Lower leg skin (tissue), 4 donors: ENCODE data around the gene IRF2BP1. TPM values are rescaled to one million over a fixed set of nuclear protein-coding genes. Genes with fewer than 3 reads are reported as not detected.
"Not testable (repeated sequence)": the region's sequence is repeated elsewhere in the genome, so short reads cannot be mapped to it uniquely, and the experiment has no call there.

ENCODE experiments used
- DNase-seq, 2 donors: peaks; one replicate each; pipeline ENCODE4 v3.0.0-alpha.2; 2019; ENCODE audit warnings: low spot score in 2 of 2
- H3K4me3 ChIP-seq: fragments of 200-600 bp; sonication (generic); 2 replicates; pipeline ENCODE4 v1.5.1; 2017; ENCODE audit warnings: mild to moderate bottlenecking, low read depth; ENCODE audit not compliant: poor library complexity, severe bottlenecking
- POLR2A ChIP-seq, 2 donors: fragments of 450-650 bp; IDR thresholded peaks; one replicate each; pipeline ENCODE4 v1.6.1; 2016 to 2017; ENCODE audit warnings: antibody characterized with exemption in 2 of 2, mild to moderate bottlenecking in 1 of 2, moderate library complexity in 1 of 2
- WGBS, 2 donors: methylation state at CpG; one replicate each; pipeline ENCODE4 v1.1.5; 2018; 5-methylcytosine and 5-hydroxymethylcytosine counted together
- intact Hi-C: fragments of 100-400 bp; cut with DNase I; formaldehyde crosslinking; loops from one replicate; pipeline ENCODE4 v1.15.0; 2023; ENCODE audit warnings: low total_unique reads
- total RNA-seq, 4 donors: library from RNA; depleted of rRNA; stranded (reverse); fragments of >200 nt; gene quantifications; one replicate each; pipeline ENCODE4 v1.1.0, GENCODE V29; 2016
- TF ChIP-seq, protein P1 (sequence below), 3 donors: fragments of 450-650 bp; IDR thresholded peaks; one replicate each; pipeline ENCODE4 v1.5.1; 2016; ENCODE audit warnings: antibody characterized with exemption in 3 of 3, mild to moderate bottlenecking in 3 of 3, moderate library complexity in 2 of 3

Gene IRF2BP1
- total RNA-seq, 4 donors from 2014 or later: 38.9 to 44.0 (median 42.8) TPM

DNA sequence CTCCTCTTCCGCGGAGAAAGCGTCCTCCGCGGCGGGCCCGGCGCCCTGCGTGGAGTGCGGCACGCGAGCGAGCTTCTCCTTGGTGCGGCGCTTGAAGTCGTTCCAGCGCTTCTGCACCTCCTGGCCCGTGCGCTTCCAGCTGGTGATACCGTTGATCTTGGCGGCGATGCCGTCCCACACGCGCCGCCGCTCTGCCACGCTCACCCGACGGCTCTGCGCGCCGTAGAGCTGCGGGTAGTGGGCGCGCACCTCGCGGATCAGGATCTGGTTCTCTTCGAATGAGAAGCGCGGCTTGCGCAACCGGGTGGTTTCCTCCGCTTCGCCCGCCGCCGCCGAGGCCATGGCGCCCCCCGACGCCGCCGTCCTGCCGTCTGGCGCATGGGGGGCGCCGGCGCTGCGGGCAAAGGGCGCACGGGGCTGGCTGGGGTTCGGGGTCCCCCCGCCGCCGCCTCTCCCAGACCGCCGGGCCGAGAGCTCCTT lies 15.5 kb upstream of the IRF2BP1 start:
- intact Hi-C loops: no loop called here
- DNase-seq: peak in 1 of 2 donors; percentile 90
- TF ChIP-seq, protein P1, sequence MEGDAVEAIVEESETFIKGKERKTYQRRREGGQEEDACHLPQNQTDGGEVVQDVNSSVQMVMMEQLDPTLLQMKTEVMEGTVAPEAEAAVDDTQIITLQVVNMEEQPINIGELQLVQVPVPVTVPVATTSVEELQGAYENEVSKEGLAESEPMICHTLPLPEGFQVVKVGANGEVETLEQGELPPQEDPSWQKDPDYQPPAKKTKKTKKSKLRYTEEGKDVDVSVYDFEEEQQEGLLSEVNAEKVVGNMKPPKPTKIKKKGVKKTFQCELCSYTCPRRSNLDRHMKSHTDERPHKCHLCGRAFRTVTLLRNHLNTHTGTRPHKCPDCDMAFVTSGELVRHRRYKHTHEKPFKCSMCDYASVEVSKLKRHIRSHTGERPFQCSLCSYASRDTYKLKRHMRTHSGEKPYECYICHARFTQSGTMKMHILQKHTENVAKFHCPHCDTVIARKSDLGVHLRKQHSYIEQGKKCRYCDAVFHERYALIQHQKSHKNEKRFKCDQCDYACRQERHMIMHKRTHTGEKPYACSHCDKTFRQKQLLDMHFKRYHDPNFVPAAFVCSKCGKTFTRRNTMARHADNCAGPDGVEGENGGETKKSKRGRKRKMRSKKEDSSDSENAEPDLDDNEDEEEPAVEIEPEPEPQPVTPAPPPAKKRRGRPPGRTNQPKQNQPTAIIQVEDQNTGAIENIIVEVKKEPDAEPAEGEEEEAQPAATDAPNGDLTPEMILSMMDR (IDR thresholded peaks at IDR 0.05): no peak
- TF ChIP-seq POLR2A (IDR thresholded peaks at IDR 0.05): no peak

DNA sequence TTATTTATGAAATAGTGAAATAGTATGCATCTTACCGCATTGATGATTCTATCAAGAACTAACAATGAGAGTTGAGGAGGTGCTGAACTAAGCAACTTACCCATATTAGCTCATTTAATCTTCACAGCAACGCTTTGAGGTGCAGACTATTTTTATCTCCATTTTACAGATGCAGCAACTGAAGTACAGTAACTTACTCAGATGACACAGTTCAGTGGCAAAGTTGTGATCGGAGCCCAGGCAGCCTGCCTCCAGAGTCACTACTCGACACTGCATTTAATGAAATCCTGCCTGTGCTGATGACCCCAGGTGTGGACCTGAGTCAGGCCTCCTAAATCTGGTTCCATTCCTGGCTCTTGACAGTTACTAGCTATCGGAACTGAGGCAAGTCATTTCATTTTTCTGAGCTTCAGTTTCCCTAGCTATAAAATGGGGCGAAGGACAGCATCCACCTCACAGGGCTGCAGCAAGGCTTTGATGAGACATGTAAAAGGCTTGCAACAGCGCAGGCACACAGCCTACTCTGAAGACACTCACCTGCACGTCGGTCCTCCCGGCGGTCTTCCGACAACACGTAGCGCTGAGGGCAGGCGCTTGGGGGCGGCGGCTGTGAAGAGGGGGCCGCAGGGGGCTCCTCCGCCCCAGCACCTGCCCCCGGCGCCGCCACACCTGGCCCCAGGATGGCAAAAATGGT lies 14.9 kb upstream of the IRF2BP1 start:
- intact Hi-C loops: no loop called here
- H3K4me3 ChIP-seq: no peak overlapping the region
- no peak for DNase-seq
- TF ChIP-seq, protein P1 (IDR thresholded peaks at IDR 0.05): no peak
- no peak for TF ChIP-seq POLR2A (IDR thresholded peaks at IDR 0.05)
- 45 to 73% methylated on average over 7 to 22 of the region's 22 CpGs for WGBS, 2 donors

More for the DNA sequence above, 15.5 kb upstream of the IRF2BP1 start:
- peak overlapping the region; percentile 45 for H3K4me3 ChIP-seq
- 1 to 5% methylated on average over 27 to 40 of the region's 69 CpGs for WGBS, 2 donors

DNA sequence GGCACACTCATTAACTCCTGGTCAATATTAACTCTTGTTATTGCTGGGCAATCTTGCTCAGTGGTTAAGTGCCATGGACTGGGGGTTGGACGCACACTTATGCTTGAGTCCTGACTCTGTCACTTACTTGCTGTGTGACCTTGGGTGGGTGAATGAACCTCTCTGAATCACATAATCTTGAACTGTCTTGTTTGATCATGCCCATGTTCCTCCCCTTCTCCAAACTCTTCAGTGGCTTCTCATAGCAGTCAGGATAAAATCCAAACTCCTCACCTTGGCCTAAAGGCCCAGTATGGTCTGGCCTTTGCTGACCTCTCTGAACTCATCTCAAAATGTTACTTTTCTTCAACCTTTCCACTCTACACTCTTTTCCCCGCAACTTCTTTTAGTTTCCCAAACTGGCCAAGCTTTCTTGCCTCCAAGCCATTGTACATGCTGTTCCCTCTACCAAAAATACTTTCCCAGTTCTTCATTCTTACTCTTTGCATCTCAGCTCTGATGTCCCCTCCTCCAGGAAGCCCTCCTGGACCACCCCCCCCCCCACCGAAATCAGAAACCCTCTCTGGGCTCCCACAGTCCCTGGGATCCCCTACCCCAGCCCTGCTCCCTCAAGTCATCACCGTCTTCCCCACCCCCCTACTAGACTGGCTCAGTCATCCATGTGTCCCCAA lies 14.1 kb upstream of the IRF2BP1 start:
- no peak overlapping the region for H3K4me3 ChIP-seq
- TF ChIP-seq, protein P1 (IDR thresholded peaks at IDR 0.05): no peak
- TF ChIP-seq POLR2A (IDR thresholded peaks at IDR 0.05): no peak
- WGBS, 2 donors: 92 to 94% methylated on average over 4 of the region's 4 CpGs
- intact Hi-C loops: no loop called here
- no peak for DNase-seq

DNA sequence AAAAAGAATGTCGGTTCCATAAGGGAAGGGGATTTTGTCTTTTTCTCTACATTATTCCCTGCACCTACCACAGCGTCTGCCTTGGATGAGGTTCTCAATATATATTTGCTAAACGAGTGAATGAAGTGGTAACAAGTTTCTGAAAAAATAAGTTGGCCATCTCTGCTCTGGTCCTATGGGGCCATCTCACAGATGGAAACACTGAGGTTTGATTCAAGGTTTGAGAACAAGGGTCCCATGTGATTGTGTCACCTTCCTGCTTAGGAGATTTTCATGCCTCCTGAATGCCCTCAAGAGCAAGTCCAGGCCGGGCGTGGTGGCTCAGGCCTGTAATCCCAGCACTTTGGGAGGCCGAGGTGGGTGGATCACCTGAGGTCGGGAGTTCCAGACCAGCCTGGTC lies 13.3 kb upstream of the IRF2BP1 start:
- no peak for TF ChIP-seq POLR2A (IDR thresholded peaks at IDR 0.05)
- TF ChIP-seq, protein P1 (IDR thresholded peaks at IDR 0.05): no peak
- 94% methylated on average over 7 of the region's 7 CpGs for WGBS, 2 donors
- H3K4me3 ChIP-seq: no peak overlapping the region
- intact Hi-C loops: no loop called here
- no peak for DNase-seq

DNA sequence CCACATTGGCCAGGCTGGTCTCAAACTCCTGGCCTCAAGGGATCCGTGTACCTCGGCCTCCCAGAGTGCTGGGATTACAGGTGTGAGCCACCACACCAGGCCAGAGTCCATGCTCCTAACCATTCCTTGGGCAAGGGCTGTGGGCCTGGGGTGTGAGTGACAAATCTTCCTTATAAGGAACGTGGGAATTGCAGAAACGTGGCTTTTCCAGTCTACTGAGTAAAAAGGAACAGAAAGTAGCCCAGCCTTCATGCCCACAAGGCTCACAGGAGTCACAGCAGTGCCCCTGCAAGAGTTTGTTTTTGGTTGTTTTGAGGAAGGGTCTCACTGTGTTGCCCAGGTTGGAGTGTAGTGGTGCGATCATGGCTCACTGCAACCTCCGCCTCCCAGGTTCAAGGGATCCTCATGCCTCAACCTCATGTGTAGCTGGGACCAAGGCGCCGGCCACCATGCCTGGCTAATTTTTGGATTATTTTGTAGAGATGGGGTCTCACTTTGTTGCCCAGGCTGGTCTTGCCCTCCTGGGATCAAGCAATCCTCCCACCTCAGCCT lies 11.4 kb upstream of the IRF2BP1 start:
- intact Hi-C loops: no loop called here
- DNase-seq: no peak
- H3K4me3 ChIP-seq: no peak overlapping the region
- no peak for TF ChIP-seq POLR2A (IDR thresholded peaks at IDR 0.05)
- TF ChIP-seq, protein P1 (IDR thresholded peaks at IDR 0.05): no peak
- 86 to 91% methylated on average over 8 of the region's 8 CpGs for WGBS, 2 donors

DNA sequence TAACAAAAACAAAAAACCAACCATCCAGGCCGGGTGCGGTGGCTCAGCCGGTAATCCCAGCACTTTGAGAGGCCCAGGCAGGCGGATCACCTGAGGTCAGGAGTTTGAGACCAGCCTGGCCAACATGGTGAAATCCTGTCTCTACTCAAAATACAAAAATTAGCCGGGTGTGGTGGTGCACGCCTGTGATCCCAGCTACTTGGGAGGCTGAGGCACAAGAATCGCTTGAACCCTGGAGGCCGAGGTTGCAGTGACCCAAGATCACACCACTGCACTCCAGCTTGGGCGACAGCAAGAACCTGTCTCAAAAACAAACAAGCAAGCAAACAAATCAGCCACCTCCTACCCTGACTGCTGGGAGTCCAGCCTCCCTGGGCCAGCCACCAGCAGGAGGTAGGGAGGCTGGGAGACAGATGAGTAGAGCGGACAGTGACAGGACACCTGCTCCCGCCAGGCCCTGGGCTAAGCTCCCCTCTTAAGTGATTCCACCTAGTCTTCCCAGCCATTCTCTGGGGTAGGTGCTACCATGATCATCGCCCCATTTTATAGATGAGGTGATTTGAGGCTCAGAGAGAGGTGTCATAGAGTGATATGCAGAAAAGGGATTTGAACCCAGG lies 10.2 kb upstream of the IRF2BP1 start:
- H3K4me3 ChIP-seq, intact Hi-C loops, DNase-seq: not testable (repeated sequence)
- WGBS, 2 donors: 87 to 95% methylated on average over 12 of the region's 12 CpGs
